Measurements from ENCODE around the gene MLH1. TPM values are rescaled to one million over a fixed set of nuclear protein-coding genes. Genes with fewer than 3 reads are reported as not detected.

MLH1 gene
- total RNA-seq, 2 experiments from 2014 or later = 94.2 to 102 TPM

GRCh38 chr3:36964817-36965216 is 28.5 kb upstream of the MLH1 start:
- Histone ChIP-seq H3K27ac (ENCODE audit: low read depth, low read length, poor library complexity, severe bottlenecking) (no peak overlapping the region), H3K9me2 (ENCODE audit: insufficient read depth, low read length) (no peaks in the 10 kb centered on the region), H2AFZ (ENCODE audit: low read length) (peak overlapping the region; percentile 37; the same call in 1 of the 2 replicates), H3K4me1 (ENCODE audit: insufficient read depth, low read length, poor library complexity, severe bottlenecking) (peaks cover 25% of the 10 kb centered on the region), H3K9me3 (ENCODE audit: low read length) (no peaks in the 10 kb centered on the region), H3K79me2 (ENCODE audit: insufficient read depth, low read depth, low read length) (no peaks in the 10 kb centered on the region), H3K36me3 (ENCODE audit: insufficient read depth, low read length) (no peaks in the 10 kb centered on the region), H3K4me2 (ENCODE audit: low read length) (0 out of 2 replicates have a peak overlapping the region, but pooled peaks have one; percentile 2), H4K20me1 (ENCODE audit: insufficient read depth, low read length) (no peaks in the 10 kb centered on the region), H3K4me3 (ENCODE audit: low read depth, low read length, poor library complexity, severe bottlenecking) (no peak overlapping the region)
- DNase-seq (ENCODE audit: low spot score) = no peak
- no TSS peak for BruUV-seq (replicated peaks)
- TF ChIP-seq, protein P1, sequence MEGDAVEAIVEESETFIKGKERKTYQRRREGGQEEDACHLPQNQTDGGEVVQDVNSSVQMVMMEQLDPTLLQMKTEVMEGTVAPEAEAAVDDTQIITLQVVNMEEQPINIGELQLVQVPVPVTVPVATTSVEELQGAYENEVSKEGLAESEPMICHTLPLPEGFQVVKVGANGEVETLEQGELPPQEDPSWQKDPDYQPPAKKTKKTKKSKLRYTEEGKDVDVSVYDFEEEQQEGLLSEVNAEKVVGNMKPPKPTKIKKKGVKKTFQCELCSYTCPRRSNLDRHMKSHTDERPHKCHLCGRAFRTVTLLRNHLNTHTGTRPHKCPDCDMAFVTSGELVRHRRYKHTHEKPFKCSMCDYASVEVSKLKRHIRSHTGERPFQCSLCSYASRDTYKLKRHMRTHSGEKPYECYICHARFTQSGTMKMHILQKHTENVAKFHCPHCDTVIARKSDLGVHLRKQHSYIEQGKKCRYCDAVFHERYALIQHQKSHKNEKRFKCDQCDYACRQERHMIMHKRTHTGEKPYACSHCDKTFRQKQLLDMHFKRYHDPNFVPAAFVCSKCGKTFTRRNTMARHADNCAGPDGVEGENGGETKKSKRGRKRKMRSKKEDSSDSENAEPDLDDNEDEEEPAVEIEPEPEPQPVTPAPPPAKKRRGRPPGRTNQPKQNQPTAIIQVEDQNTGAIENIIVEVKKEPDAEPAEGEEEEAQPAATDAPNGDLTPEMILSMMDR (conservative IDR thresholded peaks at IDR 0.05; ENCODE audit: low read length) = no peak
- no peak for TF ChIP-seq EZH2phosphoT487 (IDR thresholded peaks at IDR 0.05; ENCODE audit: borderline replicate concordance, low read depth, low read length)
- intact Hi-C loops (cut with micrococcal nuclease; ENCODE audit: unreplicated experiment) = no loop called here
- ChIA-PET CTCF (ENCODE audit: unreplicated experiment) (no interaction called here), POLR2A (interaction anchor here (0.6 to 0.7 kb wide), 5 partner anchors 14 to 47 kb away, joined by 3 to 4 read pairs (median 3); partner anchors contain the start of genes EPM2AIP1, MLH1 and TRANK1)

DNA sequence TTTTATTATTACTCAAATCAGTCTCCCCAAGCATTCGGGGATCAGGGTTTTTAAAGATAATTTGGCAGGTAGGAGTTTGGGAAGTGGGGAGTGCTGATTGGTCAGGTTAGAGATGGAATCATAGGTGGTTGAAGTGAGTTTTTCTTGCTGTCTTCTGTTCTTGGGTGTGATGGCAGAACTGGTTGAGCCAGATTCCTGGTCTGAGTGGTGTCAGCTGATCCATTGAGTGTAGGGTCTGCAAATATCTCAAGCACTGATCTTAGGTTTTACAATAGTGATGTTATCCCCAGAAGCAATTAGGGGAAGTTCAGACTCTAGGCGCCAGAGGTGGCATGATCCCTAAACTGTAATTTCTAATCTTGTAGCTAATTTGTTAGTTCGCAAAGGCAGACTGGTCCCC is 27.9 kb upstream of the MLH1 start:
- peaks cover 32% of the 10 kb centered on the region for H3K4me1 ChIP-seq (ENCODE audit: insufficient read depth, low read length, poor library complexity, severe bottlenecking)
- H3K4me3 ChIP-seq (ENCODE audit: low read depth, low read length, poor library complexity, severe bottlenecking) = no peak overlapping the region
- H3K4me2 ChIP-seq (ENCODE audit: low read length) = no peak overlapping the region
- CTCF ChIA-PET (ENCODE audit: unreplicated experiment) = no interaction called here
- intact Hi-C loops (cut with micrococcal nuclease; ENCODE audit: unreplicated experiment) = no loop called here
- no peaks in the 10 kb centered on the region for H3K79me2 ChIP-seq (ENCODE audit: insufficient read depth, low read depth, low read length)
- H3K9me3 ChIP-seq (ENCODE audit: low read length) = no peaks in the 10 kb centered on the region
- no peaks in the 10 kb centered on the region for H3K36me3 ChIP-seq (ENCODE audit: insufficient read depth, low read length)
- no peak for TF ChIP-seq EZH2phosphoT487 (IDR thresholded peaks at IDR 0.05; ENCODE audit: borderline replicate concordance, low read depth, low read length)
- TF ChIP-seq, protein P1 (conservative IDR thresholded peaks at IDR 0.05; ENCODE audit: low read length) = no peak
- H2AFZ ChIP-seq (ENCODE audit: low read length) = peak overlapping the region; percentile 37; the same call in 1 of the 2 replicates
- DNase-seq (ENCODE audit: low spot score) = no peak
- POLR2A ChIA-PET = interaction anchor here (0.5 to 0.9 kb wide), 3 partner anchors 10 to 51 kb away, joined by 3 to 4 read pairs (median 3); no protein-coding TSS in a partner anchor
- BruUV-seq (replicated peaks) = no TSS peak
- H4K20me1 ChIP-seq (ENCODE audit: insufficient read depth, low read length) = no peaks in the 10 kb centered on the region
- no peak overlapping the region for H3K27ac ChIP-seq (ENCODE audit: low read depth, low read length, poor library complexity, severe bottlenecking)
- H3K9me2 ChIP-seq (ENCODE audit: insufficient read depth, low read length) = no peaks in the 10 kb centered on the region

DNA sequence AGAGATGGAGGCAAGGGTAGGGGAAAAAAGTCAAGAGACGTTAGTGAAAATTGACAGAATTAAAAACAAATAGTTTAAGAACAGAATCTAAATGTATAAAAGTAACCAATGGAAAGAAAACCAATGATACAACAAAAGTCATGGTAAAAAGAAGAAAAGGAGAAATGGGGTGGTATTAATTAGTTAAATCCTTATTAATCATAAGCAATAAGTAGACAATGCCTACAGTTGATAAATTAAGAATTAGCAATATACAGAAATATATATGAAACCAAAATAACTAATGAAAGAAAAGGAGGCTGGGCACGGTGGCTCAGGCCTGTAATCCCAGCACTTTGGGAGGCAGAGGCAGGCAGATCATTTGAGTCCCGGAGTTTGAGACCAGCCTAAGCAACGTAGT is 24.2 kb upstream of the MLH1 start:
- ChIA-PET POLR2A (interaction anchor here (0.6 to 2.1 kb wide), 8 partner anchors 11 to 1286 kb away, joined by 3 to 21 read pairs (median 4); partner anchors contain the start of genes EPM2AIP1 and MLH1), CTCF (ENCODE audit: unreplicated experiment) (interaction anchor here (1.6 kb wide), 2 partner anchors 11 to 24 kb away, joined by 7 to 14 read pairs; partner anchors contain the start of genes EPM2AIP1 and MLH1)
- Histone ChIP-seq H4K20me1 (ENCODE audit: insufficient read depth, low read length) (no peaks in the 10 kb centered on the region), H3K4me1 (ENCODE audit: insufficient read depth, low read length, poor library complexity, severe bottlenecking) (peaks cover 44% of the 10 kb centered on the region), H3K4me3 (ENCODE audit: low read depth, low read length, poor library complexity, severe bottlenecking) (no peak overlapping the region), H3K79me2 (ENCODE audit: insufficient read depth, low read depth, low read length) (no peaks in the 10 kb centered on the region), H2AFZ (ENCODE audit: low read length) (peak overlapping the region; percentile 69; the same call in 1 of the 2 replicates), H3K9me3 (ENCODE audit: low read length) (no peaks in the 10 kb centered on the region), H3K9me2 (ENCODE audit: insufficient read depth, low read length) (no peaks in the 10 kb centered on the region), H3K36me3 (ENCODE audit: insufficient read depth, low read length) (no peaks in the 10 kb centered on the region), H3K4me2 (ENCODE audit: low read length) (peak overlapping the region; percentile 41), H3K27ac (ENCODE audit: low read depth, low read length, poor library complexity, severe bottlenecking) (no peak overlapping the region)
- intact Hi-C loops (cut with micrococcal nuclease; ENCODE audit: unreplicated experiment) = no loop called here
- BruUV-seq (replicated peaks) = no TSS peak
- TF ChIP-seq, protein P1 (conservative IDR thresholded peaks at IDR 0.05; ENCODE audit: low read length) = no peak
- no peak for TF ChIP-seq EZH2phosphoT487 (IDR thresholded peaks at IDR 0.05; ENCODE audit: borderline replicate concordance, low read depth, low read length)
- DNase-seq (ENCODE audit: low spot score) = no peak
